ENCODE data around the gene NPAS4.

NPAS4 gene

DNA sequence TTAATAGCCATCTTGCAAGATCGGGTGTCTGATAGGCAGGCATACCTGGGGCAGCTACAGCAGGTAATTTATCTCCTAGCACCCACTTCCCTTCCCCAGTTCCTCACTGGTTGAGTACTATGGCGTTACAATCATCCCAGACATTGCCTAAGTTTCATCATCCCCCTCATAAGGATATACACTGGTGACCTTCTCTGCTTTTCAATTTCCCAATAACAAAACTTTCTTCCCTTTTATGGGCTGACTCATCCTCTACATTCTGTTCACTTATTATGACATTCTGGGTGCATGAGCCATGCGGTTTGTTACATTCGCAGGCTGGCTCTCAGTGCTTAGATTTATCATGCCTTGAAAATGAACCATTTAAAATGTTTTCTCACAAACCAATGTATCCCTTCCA is 22.8 kb downstream of the NPAS4 start:
- TF ChIP-seq CTCF (conservative IDR thresholded peaks at IDR 0.05; ENCODE audit: low read length), result no peak
- peak; percentile 90 for DNase-seq (ENCODE audit: low read depth)
- no peak overlapping the region for H3K4me3 ChIP-seq (ENCODE audit: low read length)

GRCh38 chr11:66447012-66447411 is 26.2 kb downstream of the NPAS4 start:
- no peak for TF ChIP-seq CTCF (conservative IDR thresholded peaks at IDR 0.05; ENCODE audit: low read length)
- no peak for DNase-seq (ENCODE audit: low read depth)
- no peak overlapping the region for H3K4me3 ChIP-seq (ENCODE audit: low read length)

DNA sequence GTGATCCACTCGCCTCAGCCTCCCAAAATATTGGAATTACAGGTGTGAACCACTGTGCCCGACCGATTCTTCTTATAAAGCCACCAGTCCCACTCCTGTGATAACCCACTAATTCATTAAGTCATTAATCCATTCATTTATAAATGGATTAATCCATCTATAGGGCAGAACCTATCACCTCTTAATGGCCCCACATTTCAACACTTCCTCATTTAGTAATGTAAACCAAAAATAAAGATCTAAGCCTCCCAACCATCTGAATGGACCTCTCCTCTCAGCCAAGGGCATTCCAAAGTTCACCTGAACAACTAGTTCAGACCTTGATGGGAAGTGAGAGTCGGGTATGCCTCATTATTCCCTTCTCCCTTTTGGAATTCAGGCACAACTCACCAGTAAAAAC is 27.7 kb downstream of the NPAS4 start:
- no peak for DNase-seq (ENCODE audit: low read depth)
- no peak for TF ChIP-seq CTCF (conservative IDR thresholded peaks at IDR 0.05; ENCODE audit: low read length)
- H3K4me3 ChIP-seq (ENCODE audit: low read length), result no peak overlapping the region

DNA sequence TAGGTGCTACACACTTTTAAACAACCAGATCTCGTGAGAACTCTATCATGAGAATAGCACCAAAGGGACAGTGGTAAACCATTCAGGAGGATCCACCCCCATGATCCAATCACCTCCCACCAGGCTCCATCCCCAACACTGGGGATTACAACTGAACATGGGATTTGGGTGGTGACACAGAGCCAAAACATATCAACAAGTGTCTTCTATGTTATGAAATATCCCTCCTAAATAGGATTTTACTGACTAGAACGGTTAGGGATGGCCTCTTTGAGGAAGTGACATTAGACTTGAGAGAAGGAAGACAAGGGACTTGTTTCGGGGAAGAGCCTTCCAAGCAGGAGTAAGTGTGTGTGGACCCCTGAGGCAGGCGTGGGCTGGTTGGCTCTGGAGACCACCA is 29.7 kb downstream of the NPAS4 start:
- DNase-seq (ENCODE audit: low read depth), result no peak
- H3K4me3 ChIP-seq (ENCODE audit: low read length), result no peak overlapping the region
- TF ChIP-seq CTCF (conservative IDR thresholded peaks at IDR 0.05; ENCODE audit: low read length), result no peak

- no peak overlapping the region for H3K4me3 ChIP-seq (ENCODE audit: low read length)
- TF ChIP-seq CTCF (conservative IDR thresholded peaks at IDR 0.05; ENCODE audit: low read length), result no peak
- DNase-seq (ENCODE audit: low read depth), result no peak
Measured at GRCh38 chr11:66451663-66452062, 30.8 kb downstream of the NPAS4 start.

DNA sequence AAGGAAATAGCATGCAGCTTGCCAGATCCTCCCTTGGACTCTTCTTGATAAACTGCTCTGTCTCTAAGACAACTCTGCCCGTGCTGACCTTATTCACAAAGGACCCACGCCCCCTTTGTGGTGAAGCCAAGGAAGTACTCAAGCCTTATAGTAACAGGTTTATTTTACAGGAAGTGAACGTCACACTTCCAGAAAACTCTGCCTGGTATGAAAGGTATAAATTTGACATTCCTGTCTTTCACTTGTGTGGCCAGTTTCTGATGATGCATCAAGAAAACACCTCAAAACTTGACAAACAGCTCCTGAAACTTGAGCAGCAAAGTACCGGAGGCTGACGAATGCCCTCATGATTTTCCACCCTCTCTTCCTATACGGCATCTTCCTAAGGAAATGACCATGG is 33.4 kb downstream of the NPAS4 start:
- TF ChIP-seq CTCF (conservative IDR thresholded peaks at IDR 0.05; ENCODE audit: low read length), result no peak
- H3K4me3 ChIP-seq (ENCODE audit: low read length), result no peak overlapping the region
- DNase-seq (ENCODE audit: low read depth), result no peak

GRCh38 chr11:66454828-66455227 is 34.0 kb downstream of the NPAS4 start:
- TF ChIP-seq CTCF (conservative IDR thresholded peaks at IDR 0.05; ENCODE audit: low read length), result no peak
- H3K4me3 ChIP-seq (ENCODE audit: low read length), result no peak overlapping the region
- DNase-seq (ENCODE audit: low read depth), result no peak

Measured in AG10803 (cell line).